ENCODE data around the gene PCP4. TPM values are rescaled to one million over a fixed set of nuclear protein-coding genes. Genes with fewer than 3 reads are reported as not detected.
"Not testable (repeated sequence)": the region's sequence is repeated elsewhere in the genome, so short reads cannot be mapped to it uniquely, and the experiment has no call there.

PCP4 gene
- total RNA-seq, 2 donors from 2014 or later: not detected

- H3K4me1 Mint-ChIP-seq: no peaks in the 10 kb centered on the region
- ATAC-seq: no peak
Observed at GRCh38 chr21:39881661-39882060, 14.4 kb downstream of the PCP4 start.

GRCh38 chr21:39882151-39882838 is 15.1 kb downstream of the PCP4 start:
- no peaks in the 10 kb centered on the region for H3K27me3 Mint-ChIP-seq
- no peak overlapping the region for H3K27ac Mint-ChIP-seq
- no peaks in the 10 kb centered on the region for H3K36me3 Mint-ChIP-seq (ENCODE audit: low read depth)
- no peaks in the 10 kb centered on the region for H3K9me3 ChIP-seq (ENCODE audit: control insufficient read depth, low read length, poor library complexity, severe bottlenecking)
- H3K4me1 Mint-ChIP-seq: no peaks in the 10 kb centered on the region
- ATAC-seq (no peak), DNase-seq (no peak)
- no peak overlapping the region for H3K4me3 Mint-ChIP-seq

More at GRCh38 chr21:39881661-39882060, 14.4 kb downstream of the PCP4 start:
- H3K27ac Mint-ChIP-seq: no peak overlapping the region
- no peaks in the 10 kb centered on the region for H3K36me3 Mint-ChIP-seq (ENCODE audit: low read depth)
- H3K9me3 ChIP-seq (ENCODE audit: control insufficient read depth, low read length, poor library complexity, severe bottlenecking): no peaks in the 10 kb centered on the region
- no peak overlapping the region for H3K4me3 Mint-ChIP-seq
- H3K27me3 Mint-ChIP-seq: no peaks in the 10 kb centered on the region
- no peak for DNase-seq

DNA sequence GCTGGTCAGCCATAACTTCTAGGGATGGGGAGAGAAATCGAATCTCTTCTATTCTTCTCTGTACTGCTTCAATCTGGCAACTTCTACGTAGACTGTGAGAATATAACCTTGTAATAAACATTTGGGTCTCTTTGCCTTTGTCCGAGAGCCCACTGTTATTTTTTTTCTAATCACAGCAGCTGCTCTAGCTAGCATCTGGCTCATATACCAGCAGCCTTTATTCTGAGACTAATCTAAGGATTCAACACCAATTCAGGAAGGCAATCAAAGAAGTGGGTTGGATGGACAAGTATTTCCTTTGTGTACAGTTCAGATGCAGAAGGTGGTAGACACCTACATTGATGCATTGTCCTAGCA is 15.6 kb downstream of the PCP4 start:
- Mint-ChIP-seq H3K4me1 (no peaks in the 10 kb centered on the region), H3K27me3 (no peaks in the 10 kb centered on the region), H3K4me3 (no peak overlapping the region), H3K36me3 (ENCODE audit: low read depth) (no peaks in the 10 kb centered on the region), H3K27ac (no peak overlapping the region)
- no peaks in the 10 kb centered on the region for H3K9me3 ChIP-seq (ENCODE audit: control insufficient read depth, low read length, poor library complexity, severe bottlenecking)
- no peak for DNase-seq
- ATAC-seq: no peak

GRCh38 chr21:39885119-39885848 is 18.0 kb downstream of the PCP4 start:
- DNase-seq: no peak
- Mint-ChIP-seq H3K4me1 (no peaks in the 10 kb centered on the region), H3K36me3 (ENCODE audit: low read depth) (no peaks in the 10 kb centered on the region), H3K4me3 (no peak overlapping the region), H3K27ac (no peak overlapping the region), H3K27me3 (no peaks in the 10 kb centered on the region)
- H3K9me3 ChIP-seq (ENCODE audit: control insufficient read depth, low read length, poor library complexity, severe bottlenecking): no peaks in the 10 kb centered on the region
- no peak for ATAC-seq

DNA sequence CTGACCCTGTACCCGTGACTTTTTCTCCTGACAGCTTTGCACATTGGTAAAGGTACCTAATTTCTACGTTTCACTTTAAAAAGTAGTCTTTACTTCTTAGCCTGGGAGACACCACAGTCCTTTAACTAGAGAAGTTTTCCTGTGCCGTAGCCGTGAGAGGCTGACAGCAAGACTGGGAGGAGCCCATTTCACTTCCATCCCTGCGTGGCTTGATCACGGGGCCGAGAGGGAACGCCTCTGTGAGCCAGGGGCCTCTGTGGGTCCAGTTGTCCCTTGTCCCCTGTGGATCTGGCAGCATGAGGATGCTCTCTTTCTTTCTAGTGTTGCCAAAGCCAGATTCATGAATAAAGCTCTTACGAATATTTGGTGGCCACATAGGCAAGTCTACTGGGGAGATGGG is 21.6 kb downstream of the PCP4 start:
- Mint-ChIP-seq H3K4me3 (no peak overlapping the region), H3K27me3 (no peaks in the 10 kb centered on the region), H3K36me3 (ENCODE audit: low read depth) (no peaks in the 10 kb centered on the region), H3K4me1 (no peaks in the 10 kb centered on the region), H3K27ac (no peak overlapping the region)
- DNase-seq (no peak), ATAC-seq (no peak)
- no peaks in the 10 kb centered on the region for H3K9me3 ChIP-seq (ENCODE audit: control insufficient read depth, low read length, poor library complexity, severe bottlenecking)

GRCh38 chr21:39891111-39891510 is 23.9 kb downstream of the PCP4 start:
- no peak for DNase-seq
- H3K27ac Mint-ChIP-seq: no peak overlapping the region
- no peaks in the 10 kb centered on the region for H3K36me3 Mint-ChIP-seq (ENCODE audit: low read depth)
- no peak for ATAC-seq
- H3K4me3 Mint-ChIP-seq: no peak overlapping the region
- H3K4me1 Mint-ChIP-seq: no peaks in the 10 kb centered on the region
- H3K27me3 Mint-ChIP-seq: no peaks in the 10 kb centered on the region
- no peaks in the 10 kb centered on the region for H3K9me3 ChIP-seq (ENCODE audit: control insufficient read depth, low read length, poor library complexity, severe bottlenecking)

- not testable (repeated sequence) for DNase-seq, H3K4me3 Mint-ChIP-seq
Observed at GRCh38 chr21:39891863-39892262, 24.6 kb downstream of the PCP4 start.

GRCh38 chr21:39900491-39900890 is 33.3 kb downstream of the PCP4 start:
- Mint-ChIP-seq H3K4me1 (no peaks in the 10 kb centered on the region), H3K27me3 (no peaks in the 10 kb centered on the region), H3K4me3 (no peak overlapping the region), H3K36me3 (ENCODE audit: low read depth) (no peaks in the 10 kb centered on the region), H3K27ac (no peak overlapping the region)
- DNase-seq (no peak), ATAC-seq (no peak)
- no peaks in the 10 kb centered on the region for H3K9me3 ChIP-seq (ENCODE audit: control insufficient read depth, low read length, poor library complexity, severe bottlenecking)

More at GRCh38 chr21:39891863-39892262, 24.6 kb downstream of the PCP4 start:
- not testable (repeated sequence) for ATAC-seq; H3K36me3 Mint-ChIP-seq (ENCODE audit: low read depth); H3K27ac Mint-ChIP-seq; H3K4me1 Mint-ChIP-seq; H3K9me3 ChIP-seq (ENCODE audit: control insufficient read depth, low read length, poor library complexity, severe bottlenecking); H3K27me3 Mint-ChIP-seq

- Mint-ChIP-seq H3K27ac (no peak overlapping the region), H3K27me3 (no peaks in the 10 kb centered on the region), H3K4me3 (no peak overlapping the region), H3K4me1 (no peaks in the 10 kb centered on the region), H3K36me3 (ENCODE audit: low read depth) (no peaks in the 10 kb centered on the region)
- no peaks in the 10 kb centered on the region for H3K9me3 ChIP-seq (ENCODE audit: control insufficient read depth, low read length, poor library complexity, severe bottlenecking)
- DNase-seq: no peak
- no peak for ATAC-seq
Observed at GRCh38 chr21:39900911-39901310, 33.7 kb downstream of the PCP4 start.

GRCh38 chr21:39902986-39903385 is 35.7 kb downstream of the PCP4 start:
- no peak overlapping the region for H3K27ac Mint-ChIP-seq
- H3K27me3 Mint-ChIP-seq: no peaks in the 10 kb centered on the region
- ATAC-seq (no peak), DNase-seq (no peak)
- no peaks in the 10 kb centered on the region for H3K36me3 Mint-ChIP-seq (ENCODE audit: low read depth)
- no peaks in the 10 kb centered on the region for H3K9me3 ChIP-seq (ENCODE audit: control insufficient read depth, low read length, poor library complexity, severe bottlenecking)
- no peak overlapping the region for H3K4me3 Mint-ChIP-seq
- no peaks in the 10 kb centered on the region for H3K4me1 Mint-ChIP-seq

DNA sequence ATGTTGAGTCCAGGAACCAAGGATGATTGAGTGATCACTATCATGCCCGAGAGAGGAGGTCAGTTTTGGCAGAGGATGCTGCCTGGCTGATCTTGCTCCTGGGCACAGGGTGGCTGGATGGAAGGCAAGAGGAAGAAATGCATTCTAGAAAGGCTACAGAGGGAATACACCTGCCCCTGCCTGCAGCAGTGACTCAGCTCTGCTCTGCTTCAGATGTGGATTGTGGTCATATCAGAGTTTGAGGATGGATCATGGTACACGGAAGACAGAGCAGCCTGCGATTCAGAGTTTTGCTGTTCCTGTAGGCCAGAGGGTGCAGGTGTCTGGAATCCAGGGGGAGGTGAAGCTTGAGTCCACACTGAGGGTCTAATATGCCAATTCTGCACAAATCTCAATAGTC is 37.2 kb downstream of the PCP4 start:
- ATAC-seq (no peak), DNase-seq (no peak)
- Mint-ChIP-seq H3K27ac (no peak overlapping the region), H3K4me1 (no peaks in the 10 kb centered on the region), H3K27me3 (no peaks in the 10 kb centered on the region), H3K36me3 (ENCODE audit: low read depth) (no peaks in the 10 kb centered on the region), H3K4me3 (no peak overlapping the region)
- no peaks in the 10 kb centered on the region for H3K9me3 ChIP-seq (ENCODE audit: control insufficient read depth, low read length, poor library complexity, severe bottlenecking)

GRCh38 chr21:39908265-39908923 is 41.2 kb downstream of the PCP4 start:
- H3K27ac Mint-ChIP-seq: no peak overlapping the region
- H3K36me3 Mint-ChIP-seq (ENCODE audit: low read depth): no peaks in the 10 kb centered on the region
- ATAC-seq (no peak), DNase-seq (no peak)
- no peaks in the 10 kb centered on the region for H3K27me3 Mint-ChIP-seq
- no peaks in the 10 kb centered on the region for H3K4me1 Mint-ChIP-seq
- H3K4me3 Mint-ChIP-seq: no peak overlapping the region
- no peaks in the 10 kb centered on the region for H3K9me3 ChIP-seq (ENCODE audit: control insufficient read depth, low read length, poor library complexity, severe bottlenecking)

DNA sequence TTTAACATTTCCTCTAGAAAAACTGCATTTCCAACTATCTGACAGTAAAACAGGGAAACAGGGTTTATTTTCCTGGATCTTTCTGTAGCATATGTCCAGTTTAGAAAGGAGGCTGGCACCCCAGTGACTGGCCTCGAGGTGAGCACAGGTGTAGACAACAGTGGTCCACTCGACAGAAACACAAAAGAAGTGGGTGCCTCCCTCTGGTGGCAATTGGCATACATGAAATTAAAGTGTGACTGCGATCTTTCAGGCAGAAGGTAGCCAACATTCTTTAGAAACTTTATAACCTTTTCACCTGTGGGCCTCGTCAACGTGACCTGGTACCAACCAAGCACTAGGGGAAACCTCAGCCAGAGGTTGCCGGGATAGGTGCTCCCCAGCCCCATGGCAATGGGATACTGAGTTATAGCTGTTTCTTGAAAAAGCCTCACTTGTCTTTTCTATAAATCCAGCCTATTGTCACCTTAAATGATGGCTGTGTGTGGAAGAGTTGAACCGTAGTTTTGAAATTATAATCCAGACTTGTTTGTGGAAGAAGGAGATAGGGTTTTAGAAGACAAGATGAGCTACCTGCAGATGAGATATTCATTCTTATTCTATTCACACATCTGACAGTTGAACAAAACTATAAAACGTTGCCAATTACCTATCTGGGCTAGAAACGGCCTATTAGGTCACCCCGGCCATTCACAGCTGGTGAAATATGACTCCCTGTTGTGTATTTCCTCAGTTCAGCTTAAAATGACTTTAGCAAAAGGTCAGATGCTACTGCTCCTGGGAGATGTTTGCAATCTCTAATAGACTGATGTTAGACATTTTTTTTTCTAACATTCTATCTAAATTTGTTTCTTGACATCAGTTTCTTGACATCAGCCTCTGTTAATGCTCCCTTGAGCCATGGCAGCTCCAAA is 44.3 kb downstream of the PCP4 start:
- Mint-ChIP-seq H3K36me3 (ENCODE audit: low read depth) (no peaks in the 10 kb centered on the region), H3K27ac (no peak overlapping the region)

More for the DNA sequence above, 44.3 kb downstream of the PCP4 start:
- H3K4me1 Mint-ChIP-seq: no peaks in the 10 kb centered on the region
- no peaks in the 10 kb centered on the region for H3K9me3 ChIP-seq (ENCODE audit: control insufficient read depth, low read length, poor library complexity, severe bottlenecking)
- DNase-seq (no peak), ATAC-seq (no peak)
- H3K4me3 Mint-ChIP-seq: no peak overlapping the region
- H3K27me3 Mint-ChIP-seq: no peaks in the 10 kb centered on the region

All from T-helper 17 cell (primary cell).